ENCODE data around the gene ABCC8.

ABCC8 gene

DNA sequence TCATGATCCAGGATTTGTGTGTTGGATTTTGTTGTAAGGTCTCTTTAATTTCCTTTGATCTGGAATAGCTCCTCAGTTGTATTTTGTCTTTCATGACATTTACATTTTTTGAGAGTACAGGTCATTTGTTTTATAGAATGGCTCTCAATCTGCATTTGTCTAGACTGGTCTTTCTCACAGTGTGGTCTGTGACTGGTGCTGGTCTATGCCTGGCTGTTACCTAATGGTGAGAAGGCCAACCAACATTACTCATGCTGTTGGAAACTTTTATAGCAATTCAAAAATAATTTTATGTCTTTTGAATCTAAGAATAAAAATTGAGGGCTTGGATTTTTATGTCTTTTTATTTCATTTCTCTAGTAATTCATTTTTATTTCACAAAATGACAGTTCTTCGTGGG lies 129.0 kb downstream of the ABCC8 start:
- H3K4me3 ChIP-seq (replicated peaks; ENCODE audit: low read depth, low read length) = no peak overlapping the region
- no peak for DNase-seq (ENCODE audit: extremely low read depth, low read depth)
- TF ChIP-seq, protein P1, sequence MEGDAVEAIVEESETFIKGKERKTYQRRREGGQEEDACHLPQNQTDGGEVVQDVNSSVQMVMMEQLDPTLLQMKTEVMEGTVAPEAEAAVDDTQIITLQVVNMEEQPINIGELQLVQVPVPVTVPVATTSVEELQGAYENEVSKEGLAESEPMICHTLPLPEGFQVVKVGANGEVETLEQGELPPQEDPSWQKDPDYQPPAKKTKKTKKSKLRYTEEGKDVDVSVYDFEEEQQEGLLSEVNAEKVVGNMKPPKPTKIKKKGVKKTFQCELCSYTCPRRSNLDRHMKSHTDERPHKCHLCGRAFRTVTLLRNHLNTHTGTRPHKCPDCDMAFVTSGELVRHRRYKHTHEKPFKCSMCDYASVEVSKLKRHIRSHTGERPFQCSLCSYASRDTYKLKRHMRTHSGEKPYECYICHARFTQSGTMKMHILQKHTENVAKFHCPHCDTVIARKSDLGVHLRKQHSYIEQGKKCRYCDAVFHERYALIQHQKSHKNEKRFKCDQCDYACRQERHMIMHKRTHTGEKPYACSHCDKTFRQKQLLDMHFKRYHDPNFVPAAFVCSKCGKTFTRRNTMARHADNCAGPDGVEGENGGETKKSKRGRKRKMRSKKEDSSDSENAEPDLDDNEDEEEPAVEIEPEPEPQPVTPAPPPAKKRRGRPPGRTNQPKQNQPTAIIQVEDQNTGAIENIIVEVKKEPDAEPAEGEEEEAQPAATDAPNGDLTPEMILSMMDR (IDR thresholded peaks at IDR 0.05; ENCODE audit: low read depth, low read length, missing control alignments) = no peak

DNA sequence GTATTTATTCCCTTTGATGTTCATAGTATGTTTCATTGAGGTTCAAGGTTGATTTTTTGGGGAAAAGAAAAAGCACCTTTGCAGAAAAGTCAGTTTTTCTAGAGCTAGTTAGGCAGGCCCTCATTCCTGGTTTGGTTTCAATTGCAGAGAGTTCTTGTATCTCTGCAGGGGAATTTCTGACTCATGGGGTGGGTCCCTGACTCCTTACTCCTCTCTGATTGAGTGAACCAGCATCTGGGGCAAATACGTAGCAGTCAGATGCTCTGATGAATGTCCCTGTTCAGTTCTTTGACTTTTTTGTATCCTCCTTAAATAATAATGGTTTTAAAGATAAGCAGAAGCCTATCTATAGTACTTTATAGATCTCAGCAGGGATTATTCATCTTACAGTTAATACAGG lies 132.7 kb downstream of the ABCC8 start:
- H3K4me3 ChIP-seq (replicated peaks; ENCODE audit: low read depth, low read length) = no peak overlapping the region
- TF ChIP-seq, protein P1 (IDR thresholded peaks at IDR 0.05; ENCODE audit: low read depth, low read length, missing control alignments) = no peak
- no peak for DNase-seq (ENCODE audit: extremely low read depth, low read depth)

DNA sequence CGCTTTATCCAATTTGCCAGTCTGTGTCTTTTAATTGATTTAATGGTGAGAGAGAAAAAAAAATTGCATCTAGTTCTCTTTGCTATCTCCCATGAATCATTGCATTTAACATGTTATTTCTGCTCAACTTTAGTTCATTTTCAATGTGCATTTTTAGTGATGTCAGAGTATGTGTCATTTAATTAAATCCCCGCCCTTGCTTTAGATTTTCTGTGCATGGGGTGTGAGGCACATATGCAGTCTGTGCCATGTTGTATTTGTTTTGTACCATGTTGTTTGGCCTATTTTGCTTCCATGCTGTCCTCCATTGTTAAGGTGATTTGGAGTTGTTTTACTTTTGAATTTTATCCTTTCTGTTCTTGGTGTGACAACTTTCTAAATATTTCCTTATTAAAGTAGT lies 133.4 kb downstream of the ABCC8 start:
- H3K4me3 ChIP-seq (replicated peaks; ENCODE audit: low read depth, low read length) = no peak overlapping the region
- no peak for DNase-seq (ENCODE audit: extremely low read depth, low read depth)
- TF ChIP-seq, protein P1 (IDR thresholded peaks at IDR 0.05; ENCODE audit: low read depth, low read length, missing control alignments) = no peak
